Measurements from ENCODE around the gene TIGD3.
A peak's percentile ranks its signal among the peaks of the same experiment; 100 is the strongest.

TIGD3 gene

DNA sequence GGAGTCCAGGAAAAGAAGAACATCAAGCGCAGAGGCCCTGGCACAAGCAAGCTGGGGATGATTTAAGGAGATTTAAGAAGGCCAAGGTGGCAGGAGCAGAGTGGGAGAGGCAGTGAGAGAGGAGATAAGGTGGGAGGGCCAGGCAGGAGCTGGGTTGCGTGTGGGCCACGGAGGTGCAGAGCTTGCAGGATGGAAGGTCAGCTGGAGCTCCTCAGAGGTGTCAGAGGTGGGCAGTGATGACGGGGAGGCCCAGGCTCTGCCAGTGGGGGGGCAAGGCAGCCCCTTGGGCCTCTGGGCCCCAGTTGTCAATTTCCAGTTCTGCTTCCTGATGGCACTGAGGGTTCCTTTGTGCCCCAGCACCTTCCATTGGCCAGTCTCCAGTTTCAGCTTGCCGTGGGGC lies 38.3 kb downstream of the TIGD3 start:
- no peak overlapping the region for H3K27ac ChIP-seq
- TF ChIP-seq, protein P1, sequence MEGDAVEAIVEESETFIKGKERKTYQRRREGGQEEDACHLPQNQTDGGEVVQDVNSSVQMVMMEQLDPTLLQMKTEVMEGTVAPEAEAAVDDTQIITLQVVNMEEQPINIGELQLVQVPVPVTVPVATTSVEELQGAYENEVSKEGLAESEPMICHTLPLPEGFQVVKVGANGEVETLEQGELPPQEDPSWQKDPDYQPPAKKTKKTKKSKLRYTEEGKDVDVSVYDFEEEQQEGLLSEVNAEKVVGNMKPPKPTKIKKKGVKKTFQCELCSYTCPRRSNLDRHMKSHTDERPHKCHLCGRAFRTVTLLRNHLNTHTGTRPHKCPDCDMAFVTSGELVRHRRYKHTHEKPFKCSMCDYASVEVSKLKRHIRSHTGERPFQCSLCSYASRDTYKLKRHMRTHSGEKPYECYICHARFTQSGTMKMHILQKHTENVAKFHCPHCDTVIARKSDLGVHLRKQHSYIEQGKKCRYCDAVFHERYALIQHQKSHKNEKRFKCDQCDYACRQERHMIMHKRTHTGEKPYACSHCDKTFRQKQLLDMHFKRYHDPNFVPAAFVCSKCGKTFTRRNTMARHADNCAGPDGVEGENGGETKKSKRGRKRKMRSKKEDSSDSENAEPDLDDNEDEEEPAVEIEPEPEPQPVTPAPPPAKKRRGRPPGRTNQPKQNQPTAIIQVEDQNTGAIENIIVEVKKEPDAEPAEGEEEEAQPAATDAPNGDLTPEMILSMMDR (conservative IDR thresholded peaks at IDR 0.05), result no peak

DNA sequence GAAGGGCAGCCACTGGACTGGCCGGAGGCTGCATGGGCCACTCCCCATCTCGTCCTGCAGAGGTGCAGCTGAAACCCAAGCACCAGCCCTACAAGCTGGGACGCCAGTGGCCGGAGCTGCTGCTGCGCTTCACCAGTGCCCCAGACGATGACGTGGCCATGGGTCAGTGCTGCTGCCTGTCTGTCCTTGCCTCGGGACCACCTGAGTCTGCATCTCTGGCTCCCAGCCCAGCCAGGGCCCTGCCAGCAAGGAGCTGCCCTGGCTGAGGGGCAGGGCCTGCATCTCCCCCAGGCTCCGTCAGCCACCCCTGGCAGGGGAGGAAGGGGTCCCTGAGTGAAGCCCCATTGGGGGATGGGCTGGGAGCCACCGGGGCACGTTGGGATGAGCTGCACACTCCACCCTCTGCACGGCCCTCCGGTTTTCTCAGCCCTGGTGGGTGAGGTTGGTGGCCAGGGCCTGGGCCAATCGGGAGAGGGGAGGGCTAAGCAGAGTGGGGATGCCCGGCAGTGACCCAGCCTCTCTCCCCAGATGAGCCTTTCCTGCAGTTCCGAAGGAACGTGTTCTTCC lies 39.0 kb downstream of the TIGD3 start:
- no peak overlapping the region for H3K27ac ChIP-seq
- TF ChIP-seq, protein P1 (conservative IDR thresholded peaks at IDR 0.05), result no peak

DNA sequence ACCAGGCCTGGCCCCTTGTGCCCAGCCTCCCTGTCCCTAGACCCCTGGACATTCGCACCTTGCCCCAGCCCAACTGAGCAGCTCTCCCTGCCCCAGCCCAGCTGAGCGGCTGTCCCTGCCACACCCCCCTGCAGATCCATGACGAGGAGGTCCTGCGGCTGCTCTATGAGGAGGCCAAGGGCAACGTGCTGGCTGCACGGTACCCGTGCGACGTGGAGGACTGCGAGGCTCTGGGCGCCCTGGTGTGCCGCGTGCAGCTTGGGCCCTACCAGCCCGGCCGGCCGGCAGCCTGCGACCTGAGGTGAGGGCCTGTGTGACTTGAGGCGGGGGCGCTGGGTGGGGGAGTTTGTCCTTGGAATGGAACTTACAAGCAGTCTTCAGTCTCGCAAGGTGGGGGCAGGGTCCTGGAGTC lies 39.6 kb downstream of the TIGD3 start:
- TF ChIP-seq, protein P1 (conservative IDR thresholded peaks at IDR 0.05), result no peak
- H3K27ac ChIP-seq, result 0 out of 2 replicates have a peak overlapping the region, but pooled peaks have one; percentile 1

DNA sequence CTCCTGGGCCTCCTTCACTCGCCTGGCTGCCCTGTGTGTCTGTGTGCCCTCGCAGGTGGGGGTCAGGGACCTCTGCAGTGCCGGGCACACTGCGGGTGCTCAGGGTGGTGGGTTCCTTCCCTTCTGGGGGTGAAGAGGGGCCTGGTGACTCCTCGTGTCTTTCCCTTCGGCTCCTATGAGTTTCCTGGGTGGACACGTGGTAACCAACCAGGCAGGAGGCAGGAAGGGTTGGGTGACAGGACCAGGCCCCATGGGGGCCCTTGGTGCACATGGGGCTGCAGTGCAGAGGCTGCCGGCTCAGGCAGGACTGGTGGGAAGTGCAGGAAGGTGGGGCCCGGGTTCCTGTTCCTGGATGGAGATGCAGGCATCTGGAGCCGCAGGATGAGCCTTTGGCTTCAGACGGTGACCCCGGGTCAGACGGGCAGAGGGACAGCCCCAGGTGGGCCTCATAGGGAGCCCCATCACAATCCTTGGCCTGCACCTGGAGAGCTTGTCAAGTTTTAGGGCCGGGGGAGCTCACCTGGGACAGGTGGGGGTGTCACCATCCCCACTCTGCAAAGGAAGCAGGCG lies 41.5 kb downstream of the TIGD3 start:
- no peak overlapping the region; the same call in 1 of the 2 replicates for H3K27ac ChIP-seq
- TF ChIP-seq, protein P1 (conservative IDR thresholded peaks at IDR 0.05), result no peak

DNA sequence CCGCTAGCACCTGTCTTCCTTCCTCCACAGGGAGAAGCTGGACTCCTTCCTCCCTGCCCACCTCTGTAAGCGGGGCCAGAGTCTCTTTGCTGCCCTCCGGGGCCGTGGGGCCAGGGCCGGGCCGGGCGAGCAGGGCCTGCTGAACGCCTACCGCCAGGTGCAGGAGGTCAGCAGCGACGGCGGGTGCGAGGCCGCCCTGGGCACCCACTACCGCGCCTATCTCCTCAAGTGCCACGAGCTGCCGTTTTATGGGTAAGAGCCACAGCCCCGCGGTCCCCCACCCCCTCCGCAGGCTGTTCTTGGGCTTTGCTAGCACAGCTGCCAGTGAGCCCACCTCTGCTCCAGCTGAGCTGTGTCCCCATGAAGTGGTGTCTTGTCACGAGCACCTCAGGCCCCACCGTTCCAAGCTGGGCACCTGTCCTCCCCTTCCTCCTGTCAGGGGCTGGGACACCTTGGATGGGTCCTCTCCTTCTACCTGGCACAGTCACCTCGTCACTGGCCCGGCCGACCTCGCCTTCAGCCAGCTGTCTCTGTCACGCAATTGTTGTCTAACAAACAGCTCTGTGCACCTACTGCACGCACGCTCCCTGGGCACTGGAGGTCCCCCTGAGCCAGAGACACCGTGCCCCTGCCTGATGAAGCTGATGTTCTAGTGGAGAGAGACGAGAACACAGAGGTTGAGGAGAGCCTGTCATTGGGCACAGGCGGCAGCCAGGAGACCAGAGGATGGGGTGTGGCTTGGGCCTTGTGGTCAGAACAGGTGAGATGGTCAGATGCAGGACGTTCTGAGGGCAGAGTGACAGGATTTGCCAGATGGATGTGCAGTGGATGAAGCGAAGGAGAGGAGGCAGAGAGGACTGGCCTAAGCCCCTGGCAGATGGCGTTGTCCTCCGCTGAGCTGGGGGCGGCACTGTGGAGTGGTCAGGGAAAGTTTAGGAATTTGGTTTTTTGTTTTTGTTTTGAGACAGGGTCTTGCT lies 42.5 kb downstream of the TIGD3 start:
- H3K27ac ChIP-seq, result peak overlapping the region; percentile 1; the same call in 1 of the 2 replicates
- TF ChIP-seq, protein P1 (conservative IDR thresholded peaks at IDR 0.05), result no peak

DNA sequence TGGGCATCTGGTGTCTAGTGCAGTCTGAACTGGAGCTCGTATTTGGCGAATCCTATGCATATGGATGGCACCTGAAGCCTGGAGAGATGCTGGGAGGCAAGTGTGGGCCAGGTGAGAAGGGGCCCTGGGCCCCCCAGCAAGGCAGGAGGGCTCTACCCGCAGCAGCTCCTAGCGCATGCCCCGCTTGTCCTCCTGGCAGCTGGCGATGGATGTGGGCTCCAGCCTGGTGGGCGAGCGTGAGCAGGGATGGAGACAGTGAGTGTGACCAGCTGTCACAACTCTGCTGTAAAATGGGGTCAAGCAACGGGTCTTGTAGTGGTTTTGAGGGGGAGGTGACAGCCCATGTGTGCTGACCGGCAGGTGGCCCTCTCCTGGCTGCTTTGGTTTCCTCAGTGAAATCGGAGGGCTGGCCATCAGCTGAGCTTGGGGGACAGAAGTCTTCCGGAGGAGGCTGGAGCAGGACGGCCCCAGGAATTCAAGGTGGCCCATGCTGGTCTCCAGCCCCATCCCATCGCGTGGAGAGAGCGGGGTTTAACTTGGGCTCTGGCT lies 43.9 kb downstream of the TIGD3 start:
- H3K27ac ChIP-seq, result no peak overlapping the region
- TF ChIP-seq, protein P1 (conservative IDR thresholded peaks at IDR 0.05), result no peak; the same call in 1 of the 2 replicates

DNA sequence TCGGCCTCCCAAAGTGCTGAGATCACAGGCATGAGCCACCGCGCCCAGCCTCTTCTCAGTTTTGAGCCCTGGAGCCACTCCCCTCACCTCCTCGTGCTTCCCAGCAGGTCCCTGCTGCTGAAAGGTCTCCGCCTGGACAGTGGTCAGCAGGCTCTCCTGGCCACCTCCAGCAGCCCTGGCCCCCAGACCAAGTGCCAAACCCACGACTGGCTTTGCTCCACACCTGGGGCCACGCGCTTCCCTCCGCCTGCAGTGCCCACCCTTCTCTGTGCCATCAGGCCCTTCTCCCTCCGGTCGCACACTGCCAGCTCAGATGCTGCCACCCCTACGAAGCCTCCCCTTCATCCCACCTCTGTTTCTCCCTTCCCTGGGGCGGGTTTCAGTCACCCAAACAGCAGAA lies 44.7 kb downstream of the TIGD3 start:
- H3K27ac ChIP-seq, result no peak overlapping the region
- TF ChIP-seq, protein P1 (conservative IDR thresholded peaks at IDR 0.05), result no peak
